ENCODE data around the gene EIF4B. TPM values are rescaled to one million over a fixed set of nuclear protein-coding genes. Genes with fewer than 3 reads are reported as not detected.
"Not testable (repeated sequence)": the region's sequence is repeated elsewhere in the genome, so short reads cannot be mapped to it uniquely, and the experiment has no call there.

Gene EIF4B
- total RNA-seq, 1 experiment from 2014 or later: 650 TPM

GRCh38 chr12:52992699-52993557, 13.3 kb upstream of the EIF4B start:
- DNase-seq (ENCODE audit: low read depth): peak; percentile 67

GRCh38 chr12:52993558-52993869, 12.7 kb upstream of the EIF4B start:
- DNase-seq (ENCODE audit: low read depth): no peak

- DNase-seq (ENCODE audit: low read depth): no peak
Observed at GRCh38 chr12:53004178-53004577, 2.1 kb upstream of the EIF4B start.

- DNase-seq (ENCODE audit: low read depth): peak; percentile 14
Observed at GRCh38 chr12:53004582-53004981, 1.7 kb upstream of the EIF4B start.

- peak; percentile 17 for DNase-seq (ENCODE audit: low read depth)
Observed at GRCh38 chr12:53005215-53005985, 856 bp upstream of the EIF4B start.

- peak; percentile 90 for DNase-seq (ENCODE audit: low read depth)
Observed at GRCh38 chr12:53006810-53007309, 604 bp downstream of the EIF4B start.

- no peak for DNase-seq (ENCODE audit: low read depth)
Observed at GRCh38 chr12:53007343-53007742, 1.1 kb downstream of the EIF4B start.

- not testable (repeated sequence) for DNase-seq (ENCODE audit: low read depth)
Observed at GRCh38 chr12:53008760-53009159, 2.5 kb downstream of the EIF4B start.

- no peak for DNase-seq (ENCODE audit: low read depth)
Observed at GRCh38 chr12:53010955-53011354, 4.7 kb downstream of the EIF4B start.

GRCh38 chr12:53011889-53012288, 5.6 kb downstream of the EIF4B start:
- DNase-seq (ENCODE audit: low read depth): no peak

- DNase-seq (ENCODE audit: low read depth): no peak
Observed at GRCh38 chr12:53012928-53013327, 6.7 kb downstream of the EIF4B start.

GRCh38 chr12:53014709-53015108, 8.5 kb downstream of the EIF4B start:
- no peak for DNase-seq (ENCODE audit: low read depth)

GRCh38 chr12:53025250-53025649, 19.0 kb downstream of the EIF4B start:
- DNase-seq (ENCODE audit: low read depth): no peak

- DNase-seq (ENCODE audit: low read depth): not testable (repeated sequence)
Observed at GRCh38 chr12:53027014-53027413, 20.8 kb downstream of the EIF4B start.

- no peak for DNase-seq (ENCODE audit: low read depth)
Observed at GRCh38 chr12:53031616-53032015, 25.4 kb downstream of the EIF4B start.

- DNase-seq (ENCODE audit: low read depth): not testable (repeated sequence)
Observed at GRCh38 chr12:53033832-53034231, 27.6 kb downstream of the EIF4B start.

- DNase-seq (ENCODE audit: low read depth): no peak
Observed at GRCh38 chr12:53034459-53034858, 28.2 kb downstream of the EIF4B start.

GRCh38 chr12:53036802-53037201, 30.5 kb downstream of the EIF4B start:
- no peak for DNase-seq (ENCODE audit: low read depth)

- DNase-seq (ENCODE audit: low read depth): no peak
Observed at GRCh38 chr12:53039851-53040250, 33.6 kb downstream of the EIF4B start.

GRCh38 chr12:53042607-53043454, 36.6 kb downstream of the EIF4B start:
- DNase-seq (ENCODE audit: low read depth): no peak

- DNase-seq (ENCODE audit: low read depth): no peak
Observed at GRCh38 chr12:53044052-53044581, 37.9 kb downstream of the EIF4B start.

All from Daoy (cell line).